K562 (cell line): ENCODE results near the gene SCN5A. TPM values are rescaled to one million over a fixed set of nuclear protein-coding genes. Genes with fewer than 3 reads are reported as not detected.

Experiments used
- ATAC-seq: fragments of 200-7000 bp; cut with Tn5 transposase; 3 replicates; pipeline ENCODE4 v1.9.1; 2020; ENCODE audit warnings: moderate library complexity
- BruUV-seq: library from RNA; stranded (reverse); fragments of 400-500 nt; replicated peaks from 2 replicates; lab custom pipeline; 2021; lab: Mats Ljungman, UMichigan
- CTCF ChIA-PET: fragments of 300-600 bp; formaldehyde crosslinking; extraction: SDS; loops from one replicate; lab custom pipeline; 2021; ENCODE audit warnings: low intra/inter-chr PET ratio; lab: Yijun Ruan, JAX
- POLR2A ChIA-PET: fragments of 300-600, 350-650 bp; sonication (Branson Sonifier 250); formaldehyde crosslinking; extraction: SDS; loops from one replicate; lab custom pipeline; 2021; ENCODE audit warnings: antibody characterized with exemption, inconsistent platforms; lab: Yijun Ruan, JAX
- DNase-seq, 4 experiments: peaks; one replicate each; pipeline versions ENCODE4 v3.0.0 to v3.0.0-alpha.2; 2011 to 2018; ENCODE audit warnings: low spot score in 3 of 4, mixed read lengths in 3 of 4; ENCODE audit errors: extremely low read depth in 1 of 4
- FAIRE-seq: peaks from 2 replicates; lab custom pipeline; 2011; peaks lifted over from hg19 to GRCh38; lab: Jason Lieb, UNC
- H2AFZ ChIP-seq: 2 replicates; pipeline ENCODE4 v1.6.0; 2011; ENCODE audit warnings: low read depth, low read length, control low read depth, inconsistent platforms
- H3K27ac ChIP-seq: fragments of 200-600 bp; 3 replicates; pipeline ENCODE4 v1.8.0; 2011; ENCODE audit warnings: low read depth, mild to moderate bottlenecking, control low read depth, inconsistent platforms, low read length, moderate library complexity, mixed read lengths; ENCODE audit errors: extremely low read depth
- H3K27me3 ChIP-seq, 2 experiments: fragments of 300-600 bp in 1 of 2; 2 replicates in 1 of 2; 3 replicates in 1 of 2; pipeline versions ENCODE4 v1.6.0 to v1.8.0; 2011; ENCODE audit warnings: inconsistent platforms in 2 of 2, low read length in 2 of 2, mild to moderate bottlenecking in 1 of 2, mixed read lengths in 1 of 2, moderate library complexity in 1 of 2; ENCODE audit not compliant: control insufficient read depth in 2 of 2, insufficient read depth in 2 of 2
- H3K36me3 ChIP-seq: fragments of 300-600 bp; 3 replicates; pipeline ENCODE4 v1.8.0; 2011; ENCODE audit warnings: mild to moderate bottlenecking, low read length, inconsistent platforms; ENCODE audit not compliant: control insufficient read depth, insufficient read depth
- H3K4me1 ChIP-seq, 2 experiments: fragments of 200-600 bp in 1 of 2; replicated peaks in 1 of 2; 2 replicates in 1 of 2; 3 replicates in 1 of 2; pipeline versions ENCODE4 v1.5.1 to v1.8.0; 2011; ENCODE audit warnings: inconsistent platforms in 2 of 2, low read length in 2 of 2, mild to moderate bottlenecking in 1 of 2, mixed read lengths in 1 of 2, moderate library complexity in 1 of 2; ENCODE audit not compliant: control insufficient read depth in 2 of 2, insufficient read depth in 2 of 2
- H3K4me2 ChIP-seq: 2 replicates; pipeline ENCODE4 v1.6.1; 2011; ENCODE audit warnings: low read length, control low read depth, inconsistent platforms, mixed read lengths; ENCODE audit not compliant: insufficient read depth
- H3K4me3 ChIP-seq: fragments of 200-600 bp; sonication (generic), shearing (Covaris generic); 2 replicates; pipeline ENCODE4 v1.5.1; 2016; ENCODE audit warnings: control low read depth, inconsistent platforms
- H3K79me2 ChIP-seq: fragments of 200-600 bp; 3 replicates; pipeline ENCODE4 v1.8.0; 2011; ENCODE audit warnings: low read length, inconsistent platforms; ENCODE audit not compliant: control insufficient read depth, insufficient read depth
- H3K9ac ChIP-seq, 2 experiments: 2 replicates each; pipeline versions ENCODE4 v1.6.0 to v1.6.1; 2011; ENCODE audit warnings: low read depth in 2 of 2, low read length in 2 of 2, control low read depth in 1 of 2, inconsistent platforms in 1 of 2, mild to moderate bottlenecking in 1 of 2, mixed read lengths in 1 of 2; ENCODE audit not compliant: insufficient read depth in 1 of 2
- H3K9me1 ChIP-seq: one replicate; pipeline ENCODE4 v1.6.0; 2011; ENCODE audit warnings: inconsistent platforms, mild to moderate bottlenecking, low read length, moderate library complexity; ENCODE audit not compliant: control insufficient read depth, insufficient read depth
- H3K9me3 ChIP-seq: replicated peaks from 2 replicates; pipeline ENCODE4 v1.5.1; 2011; ENCODE audit warnings: low read depth, low read length, inconsistent platforms; ENCODE audit not compliant: control insufficient read depth, insufficient read depth
- H4K20me1 ChIP-seq: replicated peaks from 2 replicates; pipeline ENCODE4 v1.6.1; 2011; ENCODE audit warnings: low read length, inconsistent platforms, mixed read lengths; ENCODE audit not compliant: control insufficient read depth, insufficient read depth
- KLF1 ChIP-seq: fragments of 450-650 bp; IDR thresholded peaks from 2 replicates; pipeline ENCODE4 v1.6.1; 2016; ENCODE audit warnings: missing genetic modification characterization, missing compliant biosample characterization
- NR2C1 ChIP-seq, 2 experiments: fragments of 450-650 bp; IDR thresholded peaks; 2 replicates each; pipeline ENCODE4 v1.6.1; 2017; ENCODE audit warnings: mild to moderate bottlenecking in 2 of 2, antibody characterized with exemption in 1 of 2, inconsistent platforms in 1 of 2, missing compliant biosample characterization in 1 of 2, missing genetic modification characterization in 1 of 2
- SRSF7 ChIP-seq: fragments of 200-400 bp; formaldehyde crosslinking; optimal IDR thresholded peaks from 2 replicates; pipeline ENCODE3; 2017; ENCODE audit warnings: mild to moderate bottlenecking, low read depth, low read length
- TAF9B ChIP-seq: fragments of 450-650 bp; IDR thresholded peaks from 2 replicates; pipeline ENCODE4 v1.6.1; 2018; ENCODE audit warnings: mild to moderate bottlenecking; ENCODE audit not compliant: partially characterized antibody
- ZFP1 ChIP-seq: fragments of 450-650 bp; formaldehyde crosslinking; IDR thresholded peaks from 2 replicates; pipeline ENCODE4 v1.4.0; 2020; ENCODE audit warnings: mild to moderate bottlenecking, mixed read lengths
- ZFP30 ChIP-seq: fragments of 250-450 bp; sonication (Bioruptor Pico); IDR thresholded peaks from 2 replicates; pipeline ENCODE4 v1.8.0; 2022; ENCODE audit warnings: moderate library complexity, mild to moderate bottlenecking, inconsistent platforms, borderline replicate concordance
- ZNF696 ChIP-seq: fragments of 250-450 bp; sonication (Bioruptor Pico); conservative IDR thresholded peaks from 2 replicates; pipeline ENCODE4 v1.4.0; 2020; ENCODE audit warnings: mild to moderate bottlenecking, moderate library complexity
- WGBS: fragments of 100-300 bp; shearing (Covaris generic); methylation state at CpG from one replicate; pipeline ENCODE4 v1.1.6; 2016; ENCODE audit warnings: low coverage, mixed read lengths; ENCODE audit not compliant: insufficient coverage; ENCODE audit errors: missing lambda C conversion rate; 5-methylcytosine and 5-hydroxymethylcytosine counted together
- in situ Hi-C: fragments of 300-500 bp; cut with MboI; formaldehyde crosslinking; loops from 4 replicates; pipeline ENCODE4 v1.15.0; 2018; ENCODE audit warnings: inconsistent platforms, mixed read lengths
- intact Hi-C: fragments of 100-400 bp; cut with micrococcal nuclease; formaldehyde crosslinking; loops from 2 replicates; pipeline ENCODE4 v1.14.2; 2022
- polyA plus RNA-seq, 8 experiments: library from polyadenylated mRNA; depleted of rRNA in 4 of 8; stranded (reverse) in 5 of 8; unstranded in 3 of 8; fragments of >200 nt; fragmentation: Nextera tagmentation in 2 of 8; fragmentation: Illumina TruSeq in 1 of 8; extraction: Ambion mirVana in 2 of 8; extraction: Trizol in 1 of 8; gene quantifications; 2 replicates each; pipeline versions ENCODE4 v1.2.1 to v1.2.3, GENCODE V29; 2011 to 2014; ENCODE audit warnings: inconsistent platforms in 1 of 8, missing spikeins in 1 of 8
- total RNA-seq, 7 experiments: library from RNA; depleted of rRNA in 6 of 7; stranded (reverse); fragments of >200 nt in 6 of 7; fragmentation: Illumina TruSeq in 2 of 7; extraction: Trizol in 2 of 7; gene quantifications; 2 replicates each; pipeline versions ENCODE4 v1.2.1 to v1.2.3, GENCODE V29; 2011 to 2021; ENCODE audit warnings: low replicate concordance in 1 of 7
- TF ChIP-seq, protein P1 (sequence below): sonication (generic); formaldehyde crosslinking; IDR thresholded peaks from 2 replicates; pipeline ENCODE4 v1.4.0; 2020; ENCODE audit warnings: mild to moderate bottlenecking, missing genetic modification reagents

The SCN5A gene
- total and polyA plus RNA-seq, 9 of the 15 experiments (the other 6 are each of a cell fraction or from before 2014, with no cell fraction given) = 0.07 to 1.4 (median 0.21) TPM; not detected in 2

DNA sequence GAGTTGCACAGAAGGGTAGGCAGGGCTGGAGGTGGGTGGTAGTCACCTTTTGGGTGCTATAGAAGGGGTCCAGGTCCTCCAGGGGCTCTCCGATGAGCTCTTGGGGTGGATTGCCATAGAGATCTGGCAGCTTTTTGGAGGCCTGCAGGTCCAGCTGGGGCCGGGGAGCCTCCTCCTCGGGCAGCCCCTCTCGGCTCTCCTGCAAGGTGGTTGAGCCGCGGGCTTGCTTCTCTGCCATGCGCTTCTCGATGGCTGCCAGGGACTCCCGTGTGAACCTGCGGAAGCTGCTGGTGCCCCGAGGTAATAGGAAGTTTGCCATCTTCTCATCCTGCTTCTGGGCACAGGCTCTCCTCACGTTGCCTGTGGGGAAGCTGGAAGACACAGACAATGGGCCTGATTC lies 16.5 kb downstream of the SCN5A start:
- in situ Hi-C loops = no loop called here
- Histone ChIP-seq H3K4me2 (no peak overlapping the region), H3K4me1 (no peaks in the 10 kb centered on the region), H3K9me1 (no peaks in the 10 kb centered on the region), H3K36me3 (no peaks in the 10 kb centered on the region), H3K4me3 (no peak overlapping the region), H3K27me3 (peaks cover 40 to 83% of the 10 kb centered on the region in 2 experiments), H3K9me3 (no peaks in the 10 kb centered on the region), H3K27ac (no peak overlapping the region), H2AFZ (no peak overlapping the region), H3K9ac (no peak overlapping the region), H3K79me2 (no peaks in the 10 kb centered on the region), H4K20me1 (peaks cover 18% of the 10 kb centered on the region; the same call in 1 of the 2 replicates)
- TF ChIP-seq, protein P1, sequence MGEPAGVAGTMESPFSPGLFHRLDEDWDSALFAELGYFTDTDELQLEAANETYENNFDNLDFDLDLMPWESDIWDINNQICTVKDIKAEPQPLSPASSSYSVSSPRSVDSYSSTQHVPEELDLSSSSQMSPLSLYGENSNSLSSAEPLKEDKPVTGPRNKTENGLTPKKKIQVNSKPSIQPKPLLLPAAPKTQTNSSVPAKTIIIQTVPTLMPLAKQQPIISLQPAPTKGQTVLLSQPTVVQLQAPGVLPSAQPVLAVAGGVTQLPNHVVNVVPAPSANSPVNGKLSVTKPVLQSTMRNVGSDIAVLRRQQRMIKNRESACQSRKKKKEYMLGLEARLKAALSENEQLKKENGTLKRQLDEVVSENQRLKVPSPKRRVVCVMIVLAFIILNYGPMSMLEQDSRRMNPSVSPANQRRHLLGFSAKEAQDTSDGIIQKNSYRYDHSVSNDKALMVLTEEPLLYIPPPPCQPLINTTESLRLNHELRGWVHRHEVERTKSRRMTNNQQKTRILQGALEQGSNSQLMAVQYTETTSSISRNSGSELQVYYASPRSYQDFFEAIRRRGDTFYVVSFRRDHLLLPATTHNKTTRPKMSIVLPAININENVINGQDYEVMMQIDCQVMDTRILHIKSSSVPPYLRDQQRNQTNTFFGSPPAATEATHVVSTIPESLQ (CRISPR knock-in tag) = no peak
- no peak for TF ChIP-seq ZFP30 (CRISPR knock-in tag)
- no peak for TF ChIP-seq NR2C1 (IDR thresholded peaks at IDR 0.05)
- no peak for TF ChIP-seq NR2C1 (tag; IDR thresholded peaks at IDR 0.05)
- no peak for TF ChIP-seq ZNF696 (CRISPR knock-in tag)
- no peak for TF ChIP-seq SRSF7
- no peak for TF ChIP-seq ZFP1 (CRISPR knock-in tag)
- no peak for TF ChIP-seq TAF9B
- no peak for TF ChIP-seq KLF1 (tag)
- DNase-seq (no peak), FAIRE-seq (no peak), ATAC-seq (no peak)
- POLR2A ChIA-PET = no interaction called here
- CTCF ChIA-PET = no interaction called here
- intact Hi-C loops = no loop called here
- no TSS peak for BruUV-seq
- 1% methylated on average over 12 of the region's 12 CpGs for WGBS
